SK-N-MC (cell line): ENCODE results near the gene TGFBR3.
A peak's percentile ranks its signal among the peaks of the same experiment; 100 is the strongest.

Experiments
- DNase-seq: peaks from one replicate; pipeline ENCODE4 v3.0.0-alpha.2; 2011; ENCODE audit warnings: low read depth, low spot score
- H3K27ac ChIP-seq: fragments of 200-600 bp; sonication (generic); 2 replicates; pipeline ENCODE4 v1.5.1; 2016; ENCODE audit warnings: mixed run types
- H3K36me3 ChIP-seq: fragments of 200-600 bp; sonication (generic); 2 replicates; pipeline ENCODE4 v1.6.1; 2017; ENCODE audit warnings: antibody characterized with exemption, low read length, mixed read lengths; ENCODE audit not compliant: insufficient read depth
- H3K4me3 ChIP-seq: fragments of 200-600 bp; sonication (generic); 2 replicates; pipeline ENCODE4 v1.5.1; 2016
- H3K9ac ChIP-seq: fragments of 200-600 bp; sonication (generic); 2 replicates; pipeline ENCODE4 v1.8.0; 2017; ENCODE audit warnings: mixed run types, mixed read lengths; ENCODE audit not compliant: insufficient read length
- H3K9me3 ChIP-seq: fragments of 200-600 bp; sonication (generic); 2 replicates; pipeline ENCODE4 v1.6.1; 2017; ENCODE audit warnings: low read depth, mild to moderate bottlenecking, antibody characterized with exemption, low read length, moderate library complexity, mixed read lengths
- EZH2 ChIP-seq: fragments of 200-600 bp; sonication (generic); IDR thresholded peaks from one replicate; pipeline ENCODE4 v1.6.1; 2017; ENCODE audit warnings: antibody characterized with exemption
- FOXP2 ChIP-seq: optimal IDR thresholded peaks from 2 replicates; pipeline ENCODE3; 2011; ENCODE audit warnings: mild to moderate bottlenecking, moderate library complexity; ENCODE audit not compliant: insufficient read depth; ENCODE audit errors: extremely low read length, control extremely low read depth
- POLR2AphosphoS5 ChIP-seq: IDR thresholded peaks from 2 replicates; pipeline ENCODE4 v1.6.1; 2012; ENCODE audit warnings: mild to moderate bottlenecking, low read depth, low read length, borderline replicate concordance

Gene TGFBR3

GRCh38 chr1:91798241-91798648 is 87.7 kb downstream of the TGFBR3 start:
- H3K4me3 ChIP-seq: no peak overlapping the region
- no peak for DNase-seq
- no peak overlapping the region for H3K27ac ChIP-seq
- TF ChIP-seq POLR2AphosphoS5 (no peak), FOXP2 (no peak), EZH2 (no peak)
- peaks cover 3% of the 10 kb centered on the region; the same call in 1 of the 2 replicates for H3K9me3 ChIP-seq
- H3K36me3 ChIP-seq: no peaks in the 10 kb centered on the region
- H3K9ac ChIP-seq: no peak overlapping the region

DNA sequence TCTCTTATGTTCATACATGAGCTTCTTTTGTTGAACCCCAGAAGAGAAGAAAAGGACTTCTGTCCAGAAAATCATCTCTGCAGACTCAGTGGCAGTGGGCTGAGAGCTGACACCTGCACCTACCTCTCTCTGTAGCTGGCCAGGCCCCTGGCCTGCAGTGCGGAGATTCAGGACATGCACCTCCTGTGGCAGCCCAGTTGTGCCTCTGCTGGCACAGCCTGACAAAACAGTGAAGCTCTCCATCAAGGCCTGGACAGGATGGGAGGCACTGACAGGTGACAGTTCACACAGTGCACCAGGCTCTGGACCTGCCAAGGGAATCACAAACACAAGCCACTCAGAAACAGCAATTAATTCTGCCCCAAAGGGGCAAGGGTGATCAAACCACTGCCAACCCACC is 88.8 kb downstream of the TGFBR3 start:
- no peak for DNase-seq
- Histone ChIP-seq H3K9ac (no peak overlapping the region), H3K9me3 (peaks cover 3% of the 10 kb centered on the region; the same call in 1 of the 2 replicates), H3K4me3 (no peak overlapping the region), H3K36me3 (no peaks in the 10 kb centered on the region), H3K27ac (no peak overlapping the region)
- TF ChIP-seq POLR2AphosphoS5 (no peak), FOXP2 (no peak)

DNA sequence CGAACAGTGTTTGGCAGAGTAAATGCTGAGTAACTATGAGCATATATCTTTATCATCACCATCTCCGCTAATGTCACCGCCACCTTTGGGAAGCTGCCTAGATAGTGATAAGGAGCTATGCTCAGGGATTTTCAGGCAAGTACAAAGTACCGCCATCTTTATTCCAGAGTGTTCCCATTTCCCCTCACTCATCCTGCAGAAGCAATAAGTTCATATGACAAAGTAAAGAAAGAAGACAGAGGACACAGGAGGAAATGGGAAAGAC is 89.6 kb downstream of the TGFBR3 start:
- Histone ChIP-seq H3K36me3 (no peaks in the 10 kb centered on the region), H3K4me3 (no peak overlapping the region), H3K27ac (no peak overlapping the region), H3K9me3 (peaks cover 3% of the 10 kb centered on the region; the same call in 1 of the 2 replicates), H3K9ac (no peak overlapping the region)
- no peak for DNase-seq
- TF ChIP-seq EZH2 (no peak), POLR2AphosphoS5 (no peak), FOXP2 (no peak)

GRCh38 chr1:91795591-91796389 is 90.2 kb downstream of the TGFBR3 start:
- Histone ChIP-seq H3K9me3 (peaks cover 3% of the 10 kb centered on the region; the same call in 1 of the 2 replicates), H3K27ac (peak overlapping the region; percentile 91), H3K36me3 (no peaks in the 10 kb centered on the region), H3K9ac (peak overlapping the region; percentile 18), H3K4me3 (peak overlapping the region; percentile 65)
- no peak for TF ChIP-seq FOXP2
- TF ChIP-seq POLR2AphosphoS5: peak; percentile 22; the same call in 1 of the 2 replicates
- peak; percentile 62 for DNase-seq

DNA sequence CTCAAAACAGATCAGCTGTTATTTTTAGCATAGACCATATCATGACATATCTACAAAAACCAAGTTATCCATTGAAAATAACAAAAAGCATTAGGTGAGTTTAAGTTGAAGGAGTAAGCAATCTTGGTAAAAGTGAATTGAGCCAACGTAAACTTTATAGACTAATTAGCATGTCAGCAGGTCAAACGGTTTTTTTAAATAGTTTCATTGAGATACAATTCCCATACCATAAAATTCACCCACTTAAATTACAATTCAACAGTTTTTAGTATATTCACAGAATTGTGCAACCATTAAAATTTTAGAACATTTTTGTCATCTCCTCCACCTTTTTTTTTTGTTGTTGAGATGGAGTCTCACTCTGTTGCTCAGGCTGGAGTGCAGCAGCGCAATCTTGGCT is 92.1 kb downstream of the TGFBR3 start:
- no peak overlapping the region for H3K9ac ChIP-seq
- TF ChIP-seq POLR2AphosphoS5 (no peak), FOXP2 (no peak), EZH2 (no peak)
- no peak for DNase-seq
- no peaks in the 10 kb centered on the region for H3K36me3 ChIP-seq
- no peak overlapping the region for H3K4me3 ChIP-seq
- H3K27ac ChIP-seq: no peak overlapping the region
- H3K9me3 ChIP-seq: peaks cover 3% of the 10 kb centered on the region; the same call in 1 of the 2 replicates

DNA sequence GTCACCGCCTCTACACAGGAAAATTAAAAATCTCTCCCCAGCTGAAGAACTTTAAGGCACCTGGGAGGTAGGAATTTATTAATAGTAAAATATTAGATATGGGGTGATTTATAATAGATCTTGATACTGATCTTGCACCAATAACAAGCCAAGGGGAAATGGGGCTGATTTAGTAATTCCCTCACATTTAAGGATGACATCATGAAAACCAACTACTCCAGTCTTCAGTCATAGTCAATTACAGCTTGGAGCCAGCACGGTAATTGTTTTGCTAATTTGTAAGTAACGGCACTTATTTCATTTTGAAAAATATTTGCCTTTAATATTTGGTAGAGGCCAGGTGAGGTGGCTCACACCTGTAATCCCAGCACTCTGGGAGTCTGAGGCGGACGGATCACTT is 92.8 kb downstream of the TGFBR3 start:
- TF ChIP-seq POLR2AphosphoS5: no peak
- no peak for TF ChIP-seq EZH2
- no peak for TF ChIP-seq FOXP2
- Histone ChIP-seq H3K4me3 (no peak overlapping the region), H3K9ac (no peak overlapping the region), H3K27ac (no peak overlapping the region), H3K9me3 (peaks cover 3% of the 10 kb centered on the region; the same call in 1 of the 2 replicates), H3K36me3 (no peaks in the 10 kb centered on the region)
- no peak for DNase-seq

DNA sequence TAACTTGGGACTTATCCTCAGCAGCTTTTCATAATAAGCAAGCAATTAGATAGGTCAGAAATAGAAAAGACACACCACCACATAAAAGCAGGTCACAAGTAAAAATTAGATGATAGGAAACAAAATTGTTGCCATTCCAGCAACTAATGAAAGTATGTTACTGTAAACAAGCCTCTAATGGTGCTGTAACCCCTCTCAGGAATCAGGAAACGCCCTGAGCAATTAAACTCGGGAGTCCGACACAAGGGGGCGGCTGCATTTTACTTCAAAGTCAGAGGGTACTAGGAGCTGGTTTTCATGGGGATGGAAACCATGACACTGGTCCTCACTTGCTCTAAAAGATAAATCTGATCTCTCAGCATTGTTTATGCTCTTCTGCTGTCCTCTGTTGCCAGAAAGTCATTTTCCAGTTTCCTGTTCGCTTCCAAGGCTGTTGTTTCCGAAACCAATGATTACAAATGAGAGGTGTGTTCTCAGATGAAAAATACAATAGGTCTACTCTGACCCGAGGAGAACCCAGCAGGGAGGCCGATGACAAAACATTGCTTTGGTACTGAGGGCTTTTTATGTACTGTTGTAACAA is 93.4 kb downstream of the TGFBR3 start:
- Histone ChIP-seq H3K9ac (no peak overlapping the region), H3K4me3 (peak overlapping the region; percentile 38; the same call in 1 of the 2 replicates), H3K9me3 (peaks cover 3% of the 10 kb centered on the region; the same call in 1 of the 2 replicates), H3K27ac (peak overlapping the region; percentile 45; the same call in 1 of the 2 replicates), H3K36me3 (no peaks in the 10 kb centered on the region)
- DNase-seq: no peak
- TF ChIP-seq EZH2 (no peak), FOXP2 (no peak), POLR2AphosphoS5 (no peak)

DNA sequence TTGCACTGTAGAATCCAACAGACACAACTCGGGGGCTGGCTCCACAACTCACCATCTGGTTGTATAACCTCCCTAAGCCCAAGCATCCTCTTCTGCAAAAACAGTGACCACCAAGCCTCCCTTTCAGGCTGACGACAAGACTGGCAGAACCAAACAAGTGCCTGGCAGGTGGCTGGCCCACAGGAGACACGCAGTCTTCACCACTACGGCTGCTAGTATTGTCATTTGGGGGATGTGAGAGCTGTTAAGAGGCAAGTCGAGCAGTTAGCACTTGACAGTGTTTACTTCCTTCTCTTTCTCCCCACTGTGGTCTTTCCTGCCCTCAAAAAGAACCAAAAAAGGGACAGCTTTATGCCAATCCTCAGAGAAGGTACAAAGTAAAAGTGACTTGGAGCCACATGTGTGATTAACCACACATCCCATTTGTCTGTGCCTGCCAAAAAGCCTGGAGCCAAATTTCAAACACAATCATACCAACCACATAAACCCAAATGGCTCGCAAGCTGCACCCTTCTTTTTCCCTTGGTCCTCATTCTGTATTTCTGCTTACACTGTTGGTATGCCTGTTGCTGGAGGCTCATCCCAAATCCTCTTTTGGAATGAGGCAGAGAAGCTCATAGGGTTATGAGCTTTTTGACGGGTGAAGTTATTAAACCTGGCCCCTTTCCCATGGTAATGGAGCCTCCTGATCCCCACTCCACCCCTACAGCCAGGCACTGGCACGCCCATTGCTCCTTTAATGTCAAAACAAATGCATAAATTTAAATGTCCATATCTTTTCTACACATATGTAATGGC is 94.1 kb downstream of the TGFBR3 start:
- H3K9me3 ChIP-seq: peaks cover 3% of the 10 kb centered on the region; the same call in 1 of the 2 replicates
- H3K4me3 ChIP-seq: peak overlapping the region; percentile 38
- H3K27ac ChIP-seq: peak overlapping the region; percentile 45; the same call in 1 of the 2 replicates
- H3K36me3 ChIP-seq: no peaks in the 10 kb centered on the region
- H3K9ac ChIP-seq: no peak overlapping the region
- no peak for DNase-seq
- no peak for TF ChIP-seq EZH2
- peak; percentile 6 for TF ChIP-seq FOXP2
